SK-N-SH treated with all-trans-retinoic acid at 6 μM for 48 hours (cell line): ENCODE data around the gene CLPTM1L.

Source experiments
- ATAC-seq: fragments of 200-7000 bp; cut with Tn5 transposase; 3 replicates; pipeline ENCODE4 v1.9.1; 2020; ENCODE audit warnings: mild to moderate bottlenecking, moderate library complexity
- ARNTL ChIP-seq: fragments of 450-650 bp; formaldehyde crosslinking; IDR thresholded peaks from 2 replicates; pipeline ENCODE4 v1.5.0; 2020; ENCODE audit warnings: low read depth, mild to moderate bottlenecking, moderate library complexity, borderline replicate concordance
- BACH2 ChIP-seq: fragments of 250-450 bp; sonication (Bioruptor Pico); IDR thresholded peaks from 2 replicates; pipeline ENCODE4 v1.9.0; 2021; ENCODE audit warnings: mild to moderate bottlenecking, borderline replicate concordance
- CSDC2 ChIP-seq: fragments of 250-450 bp; sonication (Bioruptor Pico); IDR thresholded peaks from 2 replicates; pipeline ENCODE4 v1.5.0; 2020; ENCODE audit warnings: mild to moderate bottlenecking, moderate library complexity
- ESRRG ChIP-seq: fragments of 250-450 bp; sonication (Bioruptor Pico); IDR thresholded peaks from 2 replicates; pipeline ENCODE4 v1.6.1; 2021; ENCODE audit warnings: mild to moderate bottlenecking
- ISL1 ChIP-seq: fragments of 250-450 bp; sonication (Bioruptor Pico); IDR thresholded peaks from 2 replicates; pipeline ENCODE4 v2.1.2; 2022; ENCODE audit warnings: mild to moderate bottlenecking, moderate library complexity
- OSR1 ChIP-seq: fragments of 250-450 bp; sonication (Bioruptor Pico); IDR thresholded peaks from 2 replicates; pipeline ENCODE4 v1.8.0; 2022; ENCODE audit warnings: moderate library complexity, mild to moderate bottlenecking, inconsistent platforms
- PPARA ChIP-seq: fragments of 250-450 bp; sonication (Bioruptor Pico); IDR thresholded peaks from 2 replicates; pipeline ENCODE4 v1.5.0; 2020; ENCODE audit warnings: mild to moderate bottlenecking, borderline replicate concordance
- RARB ChIP-seq: fragments of 250-450 bp; sonication (Bioruptor Pico); IDR thresholded peaks from 2 replicates; pipeline ENCODE4 v1.8.0; 2021; ENCODE audit warnings: mild to moderate bottlenecking, moderate library complexity
- SNAI2 ChIP-seq: fragments of 250-450 bp; sonication (Bioruptor Pico); IDR thresholded peaks from 2 replicates; pipeline ENCODE4 v1.5.0; 2020; ENCODE audit warnings: mild to moderate bottlenecking, moderate library complexity
- TCF4 ChIP-seq: fragments of 250-450 bp; sonication (Bioruptor Pico); IDR thresholded peaks from 2 replicates; pipeline ENCODE4 v1.8.0; 2021; ENCODE audit warnings: mild to moderate bottlenecking, moderate library complexity, borderline replicate concordance
- ZFP30 ChIP-seq: fragments of 450-650 bp; formaldehyde crosslinking; IDR thresholded peaks from 2 replicates; pipeline ENCODE4 v1.5.0; 2022; ENCODE audit warnings: mild to moderate bottlenecking, moderate library complexity
- ZNF565 ChIP-seq: fragments of 450-650 bp; formaldehyde crosslinking; conservative IDR thresholded peaks from 2 replicates; pipeline ENCODE4 v1.5.0; 2020; ENCODE audit warnings: low read depth, mild to moderate bottlenecking, moderate library complexity
- ZNF70 ChIP-seq: fragments of 450-650 bp; formaldehyde crosslinking; IDR thresholded peaks from 2 replicates; pipeline ENCODE4 v1.5.0; 2020; ENCODE audit warnings: mild to moderate bottlenecking, moderate library complexity
- ZNF8 ChIP-seq: fragments of 450-650 bp; formaldehyde crosslinking; IDR thresholded peaks from 2 replicates; pipeline ENCODE4 v1.5.0; 2020; ENCODE audit warnings: mild to moderate bottlenecking, moderate library complexity
- TF ChIP-seq, protein P1 (sequence below): fragments of 250-450 bp; sonication (Bioruptor Pico); IDR thresholded peaks from 2 replicates; pipeline ENCODE4 v1.5.1; 2021; ENCODE audit warnings: mild to moderate bottlenecking, moderate library complexity
- TF ChIP-seq, protein P2 (sequence below): fragments of 250-450 bp; sonication (Bioruptor Pico); IDR thresholded peaks from 2 replicates; pipeline ENCODE4 v1.8.0; 2020; ENCODE audit warnings: mild to moderate bottlenecking, moderate library complexity, borderline replicate concordance
- TF ChIP-seq, protein P3 (sequence below): fragments of 250-450 bp; sonication (Bioruptor Pico); IDR thresholded peaks from 2 replicates; pipeline ENCODE4 v1.8.0; 2021; ENCODE audit warnings: low read depth, mild to moderate bottlenecking, moderate library complexity, borderline replicate concordance
- TF ChIP-seq, protein P4 (sequence below): fragments of 250-450 bp; sonication (Bioruptor Pico); IDR thresholded peaks from 2 replicates; pipeline ENCODE4 v1.5.0; 2020; ENCODE audit warnings: mild to moderate bottlenecking, moderate library complexity
- TF ChIP-seq, protein P5 (sequence below): fragments of 250-450 bp; sonication (Bioruptor Pico); IDR thresholded peaks from 2 replicates; pipeline ENCODE4 v1.5.1; 2020; ENCODE audit warnings: low read depth, mild to moderate bottlenecking, moderate library complexity

The CLPTM1L gene

DNA sequence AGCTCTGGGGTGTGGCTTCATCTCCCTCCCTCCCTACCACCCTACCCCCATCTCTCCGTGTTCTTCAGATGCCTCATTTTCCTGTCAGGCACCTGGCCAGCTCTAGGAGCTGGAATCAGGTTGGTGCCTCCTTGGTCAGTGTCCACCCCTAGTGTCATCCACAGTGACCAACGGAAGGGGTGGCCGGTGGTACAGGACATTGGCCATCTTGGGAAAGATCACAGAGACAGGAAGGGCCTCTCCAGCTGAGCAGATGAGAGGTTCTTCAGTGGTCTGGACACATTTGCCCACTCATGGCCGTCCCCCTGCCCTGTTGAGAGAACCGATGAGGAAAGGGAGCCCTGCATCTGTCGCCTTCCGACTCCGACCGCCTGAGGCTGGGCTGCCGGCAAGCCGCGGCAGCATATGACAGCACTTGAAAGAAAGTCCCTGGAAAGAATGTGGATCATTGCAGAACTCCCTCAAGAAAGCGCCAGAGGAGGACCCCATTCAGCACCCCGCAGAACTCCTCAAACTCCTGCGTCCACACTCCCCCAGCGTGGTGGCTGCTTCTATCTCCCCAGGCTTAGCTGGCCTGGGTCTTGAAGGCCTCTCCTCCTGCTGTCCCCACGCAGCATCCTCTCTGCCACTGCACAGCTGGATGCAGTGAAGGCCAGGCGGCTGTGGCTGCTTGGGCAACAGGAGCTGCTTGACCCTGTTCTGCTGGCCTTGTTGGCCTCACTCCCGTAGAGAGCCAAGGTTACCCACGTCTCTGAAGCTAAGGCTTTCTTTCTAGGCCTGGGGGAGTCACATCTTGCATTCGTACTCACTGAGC lies 1.9 kb upstream of the CLPTM1L start:
- TF ChIP-seq, protein P1, sequence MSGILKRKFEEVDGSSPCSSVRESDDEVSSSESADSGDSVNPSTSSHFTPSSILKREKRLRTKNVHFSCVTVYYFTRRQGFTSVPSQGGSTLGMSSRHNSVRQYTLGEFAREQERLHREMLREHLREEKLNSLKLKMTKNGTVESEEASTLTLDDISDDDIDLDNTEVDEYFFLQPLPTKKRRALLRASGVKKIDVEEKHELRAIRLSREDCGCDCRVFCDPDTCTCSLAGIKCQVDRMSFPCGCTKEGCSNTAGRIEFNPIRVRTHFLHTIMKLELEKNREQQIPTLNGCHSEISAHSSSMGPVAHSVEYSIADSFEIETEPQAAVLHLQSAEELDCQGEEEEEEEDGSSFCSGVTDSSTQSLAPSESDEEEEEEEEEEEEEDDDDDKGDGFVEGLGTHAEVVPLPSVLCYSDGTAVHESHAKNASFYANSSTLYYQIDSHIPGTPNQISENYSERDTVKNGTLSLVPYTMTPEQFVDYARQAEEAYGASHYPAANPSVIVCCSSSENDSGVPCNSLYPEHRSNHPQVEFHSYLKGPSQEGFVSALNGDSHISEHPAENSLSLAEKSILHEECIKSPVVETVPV (CRISPR knock-in tag), result no peak
- TF ChIP-seq, protein P2, sequence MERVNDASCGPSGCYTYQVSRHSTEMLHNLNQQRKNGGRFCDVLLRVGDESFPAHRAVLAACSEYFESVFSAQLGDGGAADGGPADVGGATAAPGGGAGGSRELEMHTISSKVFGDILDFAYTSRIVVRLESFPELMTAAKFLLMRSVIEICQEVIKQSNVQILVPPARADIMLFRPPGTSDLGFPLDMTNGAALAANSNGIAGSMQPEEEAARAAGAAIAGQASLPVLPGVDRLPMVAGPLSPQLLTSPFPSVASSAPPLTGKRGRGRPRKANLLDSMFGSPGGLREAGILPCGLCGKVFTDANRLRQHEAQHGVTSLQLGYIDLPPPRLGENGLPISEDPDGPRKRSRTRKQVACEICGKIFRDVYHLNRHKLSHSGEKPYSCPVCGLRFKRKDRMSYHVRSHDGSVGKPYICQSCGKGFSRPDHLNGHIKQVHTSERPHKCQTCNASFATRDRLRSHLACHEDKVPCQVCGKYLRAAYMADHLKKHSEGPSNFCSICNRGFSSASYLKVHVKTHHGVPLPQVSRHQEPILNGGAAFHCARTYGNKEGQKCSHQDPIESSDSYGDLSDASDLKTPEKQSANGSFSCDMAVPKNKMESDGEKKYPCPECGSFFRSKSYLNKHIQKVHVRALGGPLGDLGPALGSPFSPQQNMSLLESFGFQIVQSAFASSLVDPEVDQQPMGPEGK (CRISPR knock-in tag), result no peak
- no peak for TF ChIP-seq ZNF565 (CRISPR knock-in tag)
- TF ChIP-seq ZNF8 (CRISPR knock-in tag), result no peak
- no peak for TF ChIP-seq TCF4 (CRISPR knock-in tag)
- TF ChIP-seq BACH2, result no peak
- TF ChIP-seq, protein P3, sequence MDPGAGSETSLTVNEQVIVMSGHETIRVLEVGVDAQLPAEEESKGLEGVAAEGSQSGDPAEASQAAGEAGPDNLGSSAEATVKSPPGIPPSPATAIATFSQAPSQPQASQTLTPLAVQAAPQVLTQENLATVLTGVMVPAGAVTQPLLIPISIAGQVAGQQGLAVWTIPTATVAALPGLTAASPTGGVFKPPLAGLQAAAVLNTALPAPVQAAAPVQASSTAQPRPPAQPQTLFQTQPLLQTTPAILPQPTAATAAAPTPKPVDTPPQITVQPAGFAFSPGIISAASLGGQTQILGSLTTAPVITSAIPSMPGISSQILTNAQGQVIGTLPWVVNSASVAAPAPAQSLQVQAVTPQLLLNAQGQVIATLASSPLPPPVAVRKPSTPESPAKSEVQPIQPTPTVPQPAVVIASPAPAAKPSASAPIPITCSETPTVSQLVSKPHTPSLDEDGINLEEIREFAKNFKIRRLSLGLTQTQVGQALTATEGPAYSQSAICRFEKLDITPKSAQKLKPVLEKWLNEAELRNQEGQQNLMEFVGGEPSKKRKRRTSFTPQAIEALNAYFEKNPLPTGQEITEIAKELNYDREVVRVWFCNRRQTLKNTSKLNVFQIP (CRISPR knock-in tag), result no peak
- TF ChIP-seq, protein P4, sequence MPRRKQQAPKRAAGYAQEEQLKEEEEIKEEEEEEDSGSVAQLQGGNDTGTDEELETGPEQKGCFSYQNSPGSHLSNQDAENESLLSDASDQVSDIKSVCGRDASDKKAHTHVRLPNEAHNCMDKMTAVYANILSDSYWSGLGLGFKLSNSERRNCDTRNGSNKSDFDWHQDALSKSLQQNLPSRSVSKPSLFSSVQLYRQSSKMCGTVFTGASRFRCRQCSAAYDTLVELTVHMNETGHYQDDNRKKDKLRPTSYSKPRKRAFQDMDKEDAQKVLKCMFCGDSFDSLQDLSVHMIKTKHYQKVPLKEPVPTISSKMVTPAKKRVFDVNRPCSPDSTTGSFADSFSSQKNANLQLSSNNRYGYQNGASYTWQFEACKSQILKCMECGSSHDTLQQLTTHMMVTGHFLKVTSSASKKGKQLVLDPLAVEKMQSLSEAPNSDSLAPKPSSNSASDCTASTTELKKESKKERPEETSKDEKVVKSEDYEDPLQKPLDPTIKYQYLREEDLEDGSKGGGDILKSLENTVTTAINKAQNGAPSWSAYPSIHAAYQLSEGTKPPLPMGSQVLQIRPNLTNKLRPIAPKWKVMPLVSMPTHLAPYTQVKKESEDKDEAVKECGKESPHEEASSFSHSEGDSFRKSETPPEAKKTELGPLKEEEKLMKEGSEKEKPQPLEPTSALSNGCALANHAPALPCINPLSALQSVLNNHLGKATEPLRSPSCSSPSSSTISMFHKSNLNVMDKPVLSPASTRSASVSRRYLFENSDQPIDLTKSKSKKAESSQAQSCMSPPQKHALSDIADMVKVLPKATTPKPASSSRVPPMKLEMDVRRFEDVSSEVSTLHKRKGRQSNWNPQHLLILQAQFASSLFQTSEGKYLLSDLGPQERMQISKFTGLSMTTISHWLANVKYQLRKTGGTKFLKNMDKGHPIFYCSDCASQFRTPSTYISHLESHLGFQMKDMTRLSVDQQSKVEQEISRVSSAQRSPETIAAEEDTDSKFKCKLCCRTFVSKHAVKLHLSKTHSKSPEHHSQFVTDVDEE, result no peak
- no peak for TF ChIP-seq ARNTL
- TF ChIP-seq ESRRG, result no peak
- no peak for TF ChIP-seq ZNF70 (CRISPR knock-in tag)
- TF ChIP-seq RARB, result no peak
- TF ChIP-seq, all 23 proteins: peak for 0
- no peak for ATAC-seq

DNA sequence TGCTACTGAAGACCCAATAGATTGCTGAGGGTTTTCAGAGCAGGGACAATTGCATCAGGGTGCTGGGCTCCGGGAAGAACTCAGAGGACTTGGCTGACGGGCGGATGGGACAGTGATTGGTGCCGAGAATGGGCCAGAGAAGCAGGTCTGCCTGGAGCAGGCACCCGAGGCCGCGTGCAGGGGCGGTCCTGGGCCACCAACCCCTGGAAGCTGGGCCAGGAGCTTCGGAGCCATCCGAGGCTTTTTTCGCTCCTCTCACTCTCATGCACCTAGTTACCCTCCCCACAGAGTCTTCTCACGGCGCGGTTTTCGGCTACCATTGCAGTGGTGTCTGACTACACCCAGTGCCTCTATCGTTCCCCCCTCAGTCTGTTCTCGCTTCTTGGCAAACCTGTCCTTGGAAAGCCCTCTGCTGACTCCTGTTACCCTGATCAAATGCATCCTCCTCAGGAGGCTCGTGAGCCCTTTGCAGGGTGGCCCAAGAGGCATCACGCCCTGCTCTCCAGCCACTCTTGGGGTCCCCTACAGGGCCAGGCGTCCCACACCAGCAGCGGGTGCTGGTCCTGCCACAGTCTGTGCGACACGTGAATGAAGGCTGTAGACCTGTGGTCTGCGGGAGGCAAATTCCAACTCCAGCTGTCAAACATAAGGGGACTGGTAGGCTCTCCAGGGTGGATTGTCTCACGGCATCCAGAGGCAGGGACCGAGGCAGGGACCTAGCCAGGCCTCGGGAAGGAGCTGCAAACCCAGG lies 1.2 kb upstream of the CLPTM1L start:
- ATAC-seq, result no peak
- TF ChIP-seq OSR1 (no peak), ZNF70 (CRISPR knock-in tag) (no peak), ISL1 (CRISPR knock-in tag) (no peak), ZFP30 (CRISPR knock-in tag) (no peak), PPARA (no peak), ZNF565 (CRISPR knock-in tag) (no peak), CSDC2 (CRISPR knock-in tag) (no peak), SNAI2 (CRISPR knock-in tag) (no peak), ZNF8 (CRISPR knock-in tag) (no peak), BACH2 (no peak)
- TF ChIP-seq, protein P3 (CRISPR knock-in tag), result no peak
- TF ChIP-seq, protein P5, sequence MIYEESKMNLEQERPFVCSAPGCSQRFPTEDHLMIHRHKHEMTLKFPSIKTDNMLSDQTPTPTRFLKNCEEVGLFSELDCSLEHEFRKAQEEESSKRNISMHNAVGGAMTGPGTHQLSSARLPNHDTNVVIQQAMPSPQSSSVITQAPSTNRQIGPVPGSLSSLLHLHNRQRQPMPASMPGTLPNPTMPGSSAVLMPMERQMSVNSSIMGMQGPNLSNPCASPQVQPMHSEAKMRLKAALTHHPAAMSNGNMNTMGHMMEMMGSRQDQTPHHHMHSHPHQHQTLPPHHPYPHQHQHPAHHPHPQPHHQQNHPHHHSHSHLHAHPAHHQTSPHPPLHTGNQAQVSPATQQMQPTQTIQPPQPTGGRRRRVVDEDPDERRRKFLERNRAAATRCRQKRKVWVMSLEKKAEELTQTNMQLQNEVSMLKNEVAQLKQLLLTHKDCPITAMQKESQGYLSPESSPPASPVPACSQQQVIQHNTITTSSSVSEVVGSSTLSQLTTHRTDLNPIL (CRISPR knock-in tag), result no peak
